Upper lobe of left lung (tissue), 4 donors: ENCODE results near the gene ZNF333.
"Not testable (repeated sequence)": the region's sequence is repeated elsewhere in the genome, so short reads cannot be mapped to it uniquely, and the experiment has no call there.

Source experiments
- EP300 ChIP-seq, 4 donors: sonication (generic); formaldehyde crosslinking; IDR thresholded peaks; one replicate each; pipeline ENCODE4 v1.5.1; 2017; ENCODE audit warnings: antibody characterized with exemption in 4 of 4, control low read depth in 2 of 4
- POLR2A ChIP-seq, 4 donors: fragments of 450-650 bp; IDR thresholded peaks; one replicate each; pipeline ENCODE4 v1.5.1; 2016 to 2017; ENCODE audit warnings: antibody characterized with exemption in 4 of 4, mild to moderate bottlenecking in 2 of 4
- POLR2AphosphoS5 ChIP-seq, 2 donors: sonication (generic); formaldehyde crosslinking; IDR thresholded peaks; one replicate each; pipeline ENCODE4 v1.5.1; 2017; ENCODE audit warnings: antibody characterized with exemption in 2 of 2
- TF ChIP-seq, protein P1 (sequence below), 6 experiments: fragments of 450-650 bp in 4 of 6; fragments of 200-600 bp in 2 of 6; sonication (generic) in 2 of 6; IDR thresholded peaks; one replicate each; pipeline ENCODE4 v1.5.1; 2016 to 2019; ENCODE audit warnings: antibody characterized with exemption in 6 of 6

DNA sequence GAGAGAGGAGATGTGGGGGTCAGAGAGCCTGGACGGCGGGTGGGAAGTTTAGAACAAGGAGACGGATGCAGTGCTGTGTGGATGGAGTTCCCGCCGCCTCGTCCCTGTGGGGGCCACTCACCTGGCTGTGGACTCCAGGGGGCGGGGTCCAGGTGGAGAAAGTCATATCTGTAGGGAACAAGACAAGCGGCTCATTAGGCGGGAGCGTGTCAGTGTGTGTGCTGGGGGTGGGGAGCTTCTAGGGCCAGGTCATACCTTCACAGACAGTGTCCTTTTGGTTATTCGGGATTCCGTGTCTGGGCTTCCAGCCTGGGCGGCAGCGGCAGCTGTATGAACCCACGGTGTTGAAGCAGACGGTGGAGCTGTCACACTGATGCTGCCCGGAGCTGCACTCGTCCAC is 75.6 kb downstream of the ZNF333 start:
- TF ChIP-seq, protein P1, sequence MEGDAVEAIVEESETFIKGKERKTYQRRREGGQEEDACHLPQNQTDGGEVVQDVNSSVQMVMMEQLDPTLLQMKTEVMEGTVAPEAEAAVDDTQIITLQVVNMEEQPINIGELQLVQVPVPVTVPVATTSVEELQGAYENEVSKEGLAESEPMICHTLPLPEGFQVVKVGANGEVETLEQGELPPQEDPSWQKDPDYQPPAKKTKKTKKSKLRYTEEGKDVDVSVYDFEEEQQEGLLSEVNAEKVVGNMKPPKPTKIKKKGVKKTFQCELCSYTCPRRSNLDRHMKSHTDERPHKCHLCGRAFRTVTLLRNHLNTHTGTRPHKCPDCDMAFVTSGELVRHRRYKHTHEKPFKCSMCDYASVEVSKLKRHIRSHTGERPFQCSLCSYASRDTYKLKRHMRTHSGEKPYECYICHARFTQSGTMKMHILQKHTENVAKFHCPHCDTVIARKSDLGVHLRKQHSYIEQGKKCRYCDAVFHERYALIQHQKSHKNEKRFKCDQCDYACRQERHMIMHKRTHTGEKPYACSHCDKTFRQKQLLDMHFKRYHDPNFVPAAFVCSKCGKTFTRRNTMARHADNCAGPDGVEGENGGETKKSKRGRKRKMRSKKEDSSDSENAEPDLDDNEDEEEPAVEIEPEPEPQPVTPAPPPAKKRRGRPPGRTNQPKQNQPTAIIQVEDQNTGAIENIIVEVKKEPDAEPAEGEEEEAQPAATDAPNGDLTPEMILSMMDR (IDR thresholded peaks at IDR 0.05): not testable (repeated sequence)
- TF ChIP-seq POLR2AphosphoS5, POLR2A, EP300 (IDR thresholded peaks at IDR 0.05): not testable (repeated sequence)
